ENCODE data around the gene ROBO2. TPM values are rescaled to one million over a fixed set of nuclear protein-coding genes. Genes with fewer than 3 reads are reported as not detected.

The ROBO2 gene
- total RNA-seq, 1 experiment from 2014 or later, result not detected

DNA sequence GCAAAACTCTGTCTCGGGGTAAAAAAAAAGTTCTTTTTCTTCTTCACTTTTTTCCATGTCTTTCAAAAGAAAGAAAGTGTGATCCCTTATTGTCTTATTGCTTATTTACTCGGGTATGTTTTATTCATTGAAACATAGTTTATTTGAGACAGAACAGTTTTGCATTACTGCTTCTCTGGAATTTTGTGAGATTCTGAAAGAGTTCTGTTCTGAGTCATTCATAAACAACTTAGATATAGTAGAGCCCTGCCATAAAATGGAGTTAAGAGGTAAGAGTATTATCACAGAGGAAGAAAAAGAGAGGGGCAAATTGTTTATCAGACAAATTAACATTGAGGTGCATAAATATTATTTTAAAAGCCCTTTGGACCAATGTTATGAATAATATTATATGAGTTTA lies 522.2 kb downstream of the ROBO2 start:
- Histone ChIP-seq H3K4me3 (replicated peaks in 1 of 2; ENCODE audit: low read depth in 1 of 2, low read length in 2 of 2) (no peak overlapping the region), H3K27ac (ENCODE audit: low read depth, low read length) (no peak overlapping the region), H2AFZ (ENCODE audit: low read depth, low read length, poor library complexity, severe bottlenecking) (no peak overlapping the region), H4K20me1 (ENCODE audit: insufficient read depth) (no peaks in the 10 kb centered on the region), H3K79me2 (ENCODE audit: insufficient read depth, low read length) (no peaks in the 10 kb centered on the region), H3K4me2 (ENCODE audit: low read length) (no peak overlapping the region), H3K36me3 (ENCODE audit: control insufficient read depth in 1 of 2, insufficient read depth in 2 of 2, low read length in 2 of 2) (no peaks in the 10 kb centered on the region), H3K27me3 (ENCODE audit: insufficient read depth, low read length) (no peaks in the 10 kb centered on the region), H3K4me1 (ENCODE audit: control insufficient read depth in 1 of 2, insufficient read depth in 2 of 2, low read length in 2 of 2) (no peaks in the 10 kb centered on the region), H3K9me3 (ENCODE audit: control insufficient read depth in 1 of 2, insufficient read depth in 1 of 2, low read depth in 1 of 2, low read length in 2 of 2) (peaks cover 22 to 25% of the 10 kb centered on the region in 2 experiments; a peak in 2 of 4 replicates), H3K9ac (ENCODE audit: low read length) (no peak overlapping the region), H3K9me2 (ENCODE audit: insufficient read depth) (no peaks in the 10 kb centered on the region)
- ChIA-PET CTCF (no interaction called here), POLR2A (no interaction called here), RAD21 (ENCODE audit: low non-redundant PET in 1 of 2, low total read pairs in 2 of 2, uncharacterized antibody in 2 of 2, unreplicated experiment in 2 of 2) (no interaction called here)
- BruUV-seq (replicated peaks), result no TSS peak
- TF ChIP-seq ZNF274 (IDR thresholded peaks at IDR 0.05; ENCODE audit: low read depth, low read length) (no peak), SIN3A (IDR thresholded peaks at IDR 0.05; ENCODE audit: low read depth) (no peak), YY1 (IDR thresholded peaks at IDR 0.05; ENCODE audit: extremely low read depth, insufficient replicate concordance, low read depth, low read length) (no peak), ATF3 (IDR thresholded peaks at IDR 0.05) (no peak), TCF7L2 (IDR thresholded peaks at IDR 0.05; ENCODE audit: borderline replicate concordance, extremely low read depth, insufficient read depth, insufficient read length) (no peak), SP1 (IDR thresholded peaks at IDR 0.05; ENCODE audit: low read depth) (no peak), EZH2 (IDR thresholded peaks at IDR 0.05) (no peak), EZH2phosphoT487 (IDR thresholded peaks at IDR 0.05; ENCODE audit: borderline replicate concordance) (no peak), POLR2AphosphoS5 (IDR thresholded peaks at IDR 0.05; ENCODE audit: low read depth, low read length) (no peak), SRF (IDR thresholded peaks at IDR 0.05; ENCODE audit: low read depth) (no peak), RAD21 (IDR thresholded peaks at IDR 0.05; ENCODE audit: low read depth) (no peak), ELF1 (IDR thresholded peaks at IDR 0.05; ENCODE audit: borderline replicate concordance, low read depth) (no peak), POLR2A (IDR thresholded peaks at IDR 0.05; ENCODE audit: borderline replicate concordance, extremely low read depth, insufficient read depth, insufficient read length) (no peak), JUND (IDR thresholded peaks at IDR 0.05) (no peak), EGR1 (IDR thresholded peaks at IDR 0.05; ENCODE audit: low read depth) (no peak), ZFX (IDR thresholded peaks at IDR 0.05) (no peak)
- TF ChIP-seq, protein P1, sequence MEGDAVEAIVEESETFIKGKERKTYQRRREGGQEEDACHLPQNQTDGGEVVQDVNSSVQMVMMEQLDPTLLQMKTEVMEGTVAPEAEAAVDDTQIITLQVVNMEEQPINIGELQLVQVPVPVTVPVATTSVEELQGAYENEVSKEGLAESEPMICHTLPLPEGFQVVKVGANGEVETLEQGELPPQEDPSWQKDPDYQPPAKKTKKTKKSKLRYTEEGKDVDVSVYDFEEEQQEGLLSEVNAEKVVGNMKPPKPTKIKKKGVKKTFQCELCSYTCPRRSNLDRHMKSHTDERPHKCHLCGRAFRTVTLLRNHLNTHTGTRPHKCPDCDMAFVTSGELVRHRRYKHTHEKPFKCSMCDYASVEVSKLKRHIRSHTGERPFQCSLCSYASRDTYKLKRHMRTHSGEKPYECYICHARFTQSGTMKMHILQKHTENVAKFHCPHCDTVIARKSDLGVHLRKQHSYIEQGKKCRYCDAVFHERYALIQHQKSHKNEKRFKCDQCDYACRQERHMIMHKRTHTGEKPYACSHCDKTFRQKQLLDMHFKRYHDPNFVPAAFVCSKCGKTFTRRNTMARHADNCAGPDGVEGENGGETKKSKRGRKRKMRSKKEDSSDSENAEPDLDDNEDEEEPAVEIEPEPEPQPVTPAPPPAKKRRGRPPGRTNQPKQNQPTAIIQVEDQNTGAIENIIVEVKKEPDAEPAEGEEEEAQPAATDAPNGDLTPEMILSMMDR (IDR thresholded peaks at IDR 0.05 in 2 of 3, conservative IDR thresholded peaks at IDR 0.05 in 1 of 3; ENCODE audit: borderline replicate concordance in 1 of 3, insufficient read depth in 1 of 3, low read depth in 2 of 3, low read length in 2 of 3), result no peak
- DNase-seq (ENCODE audit: low read depth, low spot score) (no peak), ATAC-seq (no peak)
- intact Hi-C loops (cut with micrococcal nuclease), result no loop called here

All from HCT116 (cell line).